HCT116 (cell line): Measurements from ENCODE around the gene TPGS1. TPM values are rescaled to one million over a fixed set of nuclear protein-coding genes. Genes with fewer than 3 reads are reported as not detected.

Experiments used
- ATAC-seq: fragments of 200-7000 bp; cut with Tn5 transposase; 2 replicates; pipeline ENCODE4 v1.9.1; 2020; ENCODE audit warnings: mild to moderate bottlenecking, moderate library complexity
- BruUV-seq: library from RNA; stranded (reverse); fragments of 400-500 nt; replicated peaks from 2 replicates; lab custom pipeline; 2021; lab: Mats Ljungman, UMichigan
- CTCF ChIA-PET: fragments of 300-600 bp; sonication (Branson Sonifier 250); formaldehyde crosslinking; loops from one replicate; lab custom pipeline; 2021; ENCODE audit warnings: antibody characterized with exemption; lab: Charles Lee
- POLR2A ChIA-PET: fragments of 300-600, 350-600 bp; sonication (Branson Sonifier 250); formaldehyde crosslinking; loops from one replicate; lab custom pipeline; 2021; ENCODE audit warnings: antibody characterized with exemption; lab: Charles Lee
- RAD21 ChIA-PET, 2 experiments: fragments of 300-600 bp; sonication (Branson Sonifier 250); formaldehyde crosslinking; loops; one replicate each; lab custom pipeline; 2023; ENCODE audit warnings: low total read pairs in 2 of 2; ENCODE audit not compliant: uncharacterized antibody in 2 of 2, unreplicated experiment in 2 of 2, low non-redundant PET in 1 of 2; lab: Charles Lee
- DNase-seq: peaks from one replicate; pipeline ENCODE4 v3.0.0-alpha.2; 2010; ENCODE audit warnings: low read depth, low spot score
- H2AFZ ChIP-seq: fragments of 200-600 bp; shearing (Covaris generic), sonication (generic); 2 replicates; pipeline ENCODE4 v1.6.1; 2017; ENCODE audit warnings: low read depth, mixed run types, mixed read lengths, antibody characterized with exemption, low read length; ENCODE audit not compliant: poor library complexity, severe bottlenecking
- H3K27ac ChIP-seq: 2 replicates; pipeline ENCODE4 v1.5.1; 2012; ENCODE audit warnings: low read depth, low read length
- H3K27me3 ChIP-seq: fragments of 200-600 bp; sonication (generic); 2 replicates; pipeline ENCODE4 v1.6.1; 2016; ENCODE audit warnings: mixed run types, low read length, mixed read lengths; ENCODE audit not compliant: insufficient read depth
- H3K36me3 ChIP-seq, 2 experiments: fragments of 200-500 bp in 1 of 2; fragments of 200-600 bp in 1 of 2; sonication (Bioruptor generic) in 1 of 2; sonication (generic) in 1 of 2; 2 replicates each; pipeline versions ENCODE4 v1.5.1 to v1.6.1; 2014 to 2016; ENCODE audit warnings: low read length in 2 of 2, inconsistent platforms in 1 of 2, mixed read lengths in 1 of 2, mixed run types in 1 of 2; ENCODE audit not compliant: insufficient read depth in 2 of 2, control insufficient read depth in 1 of 2
- H3K4me1 ChIP-seq, 2 experiments: fragments of 200-600 bp in 1 of 2; sonication (generic) in 1 of 2; 2 replicates each; pipeline versions ENCODE4 v1.5.1 to v1.6.1; 2012 to 2017; ENCODE audit warnings: low read length in 2 of 2, inconsistent platforms in 1 of 2, mild to moderate bottlenecking in 1 of 2, mixed read lengths in 1 of 2, mixed run types in 1 of 2, moderate library complexity in 1 of 2; ENCODE audit not compliant: insufficient read depth in 2 of 2, control insufficient read depth in 1 of 2
- H3K4me2 ChIP-seq: fragments of 200-600 bp; sonication (generic); 2 replicates; pipeline ENCODE4 v1.6.1; 2017; ENCODE audit warnings: mixed run types, low read length, mixed read lengths
- H3K4me3 ChIP-seq, 2 experiments: fragments of 200-600 bp in 1 of 2; sonication (generic) in 1 of 2; replicated peaks in 1 of 2; 2 replicates each; pipeline ENCODE4 v1.5.1; 2011 to 2016; ENCODE audit warnings: low read length in 2 of 2, control low read depth in 1 of 2, low read depth in 1 of 2, mild to moderate bottlenecking in 1 of 2, mixed read lengths in 1 of 2, mixed run types in 1 of 2
- H3K79me2 ChIP-seq: fragments of 200-600 bp; sonication (generic); 2 replicates; pipeline ENCODE4 v1.6.1; 2017; ENCODE audit warnings: mild to moderate bottlenecking, mixed run types, low read length, moderate library complexity, mixed read lengths; ENCODE audit not compliant: insufficient read depth
- H3K9ac ChIP-seq: fragments of 200-600 bp; sonication (generic); 2 replicates; pipeline ENCODE4 v1.6.1; 2016; ENCODE audit warnings: low read length, mixed read lengths
- H3K9me2 ChIP-seq: fragments of 200-600 bp; sonication (generic), shearing (Covaris generic); 2 replicates; pipeline ENCODE4 v1.6.1; 2017; ENCODE audit warnings: mixed run types, mild to moderate bottlenecking, moderate library complexity; ENCODE audit not compliant: insufficient read depth
- H3K9me3 ChIP-seq, 2 experiments: fragments of 200-500 bp in 1 of 2; fragments of 200-600 bp in 1 of 2; sonication (Bioruptor generic) in 1 of 2; sonication (generic) in 1 of 2; 2 replicates each; pipeline ENCODE4 v1.6.1; 2014 to 2017; ENCODE audit warnings: low read length in 2 of 2, mixed read lengths in 2 of 2, inconsistent platforms in 1 of 2, low read depth in 1 of 2, mild to moderate bottlenecking in 1 of 2, mixed run types in 1 of 2, moderate library complexity in 1 of 2; ENCODE audit not compliant: control insufficient read depth in 1 of 2, insufficient read depth in 1 of 2
- H4K20me1 ChIP-seq: fragments of 200-600 bp; sonication (generic), shearing (Covaris generic); 2 replicates; pipeline ENCODE4 v1.6.1; 2017; ENCODE audit warnings: mixed run types, mild to moderate bottlenecking, moderate library complexity; ENCODE audit not compliant: insufficient read depth
- CBX3 ChIP-seq: IDR thresholded peaks from 2 replicates; pipeline ENCODE4 v1.6.1; 2012; ENCODE audit warnings: low read depth
- EGR1 ChIP-seq: IDR thresholded peaks from 2 replicates; pipeline ENCODE4 v1.6.1; 2012; ENCODE audit warnings: low read depth
- ELF1 ChIP-seq: IDR thresholded peaks from 2 replicates; pipeline ENCODE4 v1.6.1; 2012; ENCODE audit warnings: low read depth, borderline replicate concordance
- EZH2 ChIP-seq: fragments of 200-600 bp; sonication (generic); IDR thresholded peaks from 2 replicates; pipeline ENCODE4 v1.6.1; 2017; ENCODE audit warnings: antibody characterized with exemption, mixed run types
- FOSL1 ChIP-seq: IDR thresholded peaks from 2 replicates; pipeline ENCODE4 v1.6.1; 2012; ENCODE audit warnings: low read depth
- POLR2AphosphoS5 ChIP-seq: IDR thresholded peaks from 2 replicates; pipeline ENCODE4 v1.6.1; 2011; ENCODE audit warnings: mild to moderate bottlenecking, low read depth, low read length, moderate library complexity
- RAD21 ChIP-seq: IDR thresholded peaks from 2 replicates; pipeline ENCODE4 v1.6.1; 2012; ENCODE audit warnings: low read depth, mild to moderate bottlenecking
- SIN3A ChIP-seq: IDR thresholded peaks from 2 replicates; pipeline ENCODE4 v1.6.1; 2012; ENCODE audit warnings: low read depth
- SP1 ChIP-seq: IDR thresholded peaks from 2 replicates; pipeline ENCODE4 v1.6.1; 2012; ENCODE audit warnings: low read depth
- SRF ChIP-seq: IDR thresholded peaks from 2 replicates; pipeline ENCODE4 v1.6.1; 2012; ENCODE audit warnings: low read depth
- ZFX ChIP-seq: fragments of 450-650 bp; IDR thresholded peaks from 2 replicates; pipeline ENCODE4 v1.6.1; 2017
- ZNF274 ChIP-seq: fragments of 200-500 bp; sonication (Bioruptor generic); IDR thresholded peaks from 2 replicates; pipeline ENCODE4 v1.6.1; 2014; ENCODE audit warnings: mild to moderate bottlenecking, low read depth, low read length, inconsistent platforms
- intact Hi-C: fragments of 100-400 bp; cut with micrococcal nuclease; formaldehyde crosslinking; loops from 2 replicates; pipeline ENCODE4 v1.10.0; 2022
- total RNA-seq: library from RNA; stranded (reverse); gene quantifications from one replicate; pipeline ENCODE4 v1.2.1, GENCODE V29; 2021; ENCODE audit not compliant: unreplicated experiment
- TF ChIP-seq, protein P1 (sequence below): IDR thresholded peaks from 2 replicates; pipeline ENCODE4 v1.6.1; 2012
- TF ChIP-seq, protein P2 (sequence below): IDR thresholded peaks from 2 replicates; pipeline ENCODE4 v1.6.1; 2011; ENCODE audit warnings: mild to moderate bottlenecking, low read length, moderate library complexity; ENCODE audit not compliant: insufficient replicate concordance; ENCODE audit errors: extremely low read depth
- TF ChIP-seq, protein P3 (sequence below): IDR thresholded peaks from 2 replicates; pipeline ENCODE4 v1.6.1; 2012; ENCODE audit warnings: low read depth
- TF ChIP-seq, protein P4 (sequence below), 3 experiments: fragments of 200-600 bp in 1 of 3; sonication (generic) in 1 of 3; IDR thresholded peaks in 2 of 3; conservative IDR thresholded peaks in 1 of 3; 2 replicates each; pipeline ENCODE4 v1.5.1; 2012 to 2017; ENCODE audit warnings: low read depth in 2 of 3, low read length in 2 of 3, antibody characterized with exemption in 1 of 3, borderline replicate concordance in 1 of 3, control low read depth in 1 of 3, mild to moderate bottlenecking in 1 of 3, mixed read lengths in 1 of 3, mixed run types in 1 of 3, moderate library complexity in 1 of 3; ENCODE audit not compliant: insufficient read depth in 1 of 3

TPGS1 gene
- total RNA-seq, 1 experiment from 2014 or later: 19.1 TPM

DNA sequence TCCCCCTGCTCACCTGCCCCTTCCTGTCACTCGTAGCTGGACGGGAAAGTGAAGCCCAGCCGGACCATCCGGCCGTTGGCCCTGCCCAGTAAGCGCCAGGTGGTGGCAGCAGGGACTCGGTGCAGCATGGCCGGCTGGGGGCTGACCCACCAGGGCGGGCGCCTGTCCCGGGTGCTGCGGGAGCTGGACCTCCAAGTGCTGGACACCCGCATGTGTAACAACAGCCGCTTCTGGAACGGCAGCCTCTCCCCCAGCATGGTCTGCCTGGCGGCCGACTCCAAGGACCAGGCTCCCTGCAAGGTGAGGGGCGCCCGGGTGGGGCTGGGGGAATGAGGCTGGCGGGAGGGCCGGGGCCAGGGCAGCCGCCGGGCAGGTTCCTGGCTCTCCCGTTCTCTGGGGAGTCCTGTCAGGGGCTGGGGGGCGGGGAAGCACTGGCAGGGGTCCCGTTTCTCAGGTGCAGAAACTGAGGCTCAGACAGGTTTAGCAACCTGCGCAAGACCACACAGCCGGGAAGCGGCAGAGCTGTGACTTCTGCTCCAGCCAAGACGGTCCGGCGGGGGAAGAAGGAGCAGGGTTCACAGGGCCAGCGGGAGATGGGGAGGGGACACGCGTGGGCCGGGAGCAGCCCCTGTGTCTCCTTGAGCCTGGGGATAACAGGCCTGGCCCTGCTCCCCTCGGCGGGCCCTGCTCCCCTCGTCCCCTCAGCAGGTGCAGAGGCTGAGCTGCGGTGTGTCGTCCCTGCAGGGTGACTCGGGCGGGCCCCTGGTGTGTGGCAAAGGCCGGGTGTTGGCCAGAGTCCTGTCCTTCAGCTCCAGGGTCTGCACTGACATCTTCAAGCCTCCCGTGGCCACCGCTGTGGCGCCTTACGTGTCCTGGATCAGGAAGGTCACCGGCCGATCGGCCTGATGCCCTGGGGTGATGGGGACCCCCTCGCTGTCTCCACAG, 41.9 kb downstream of the TPGS1 start:
- CTCF ChIA-PET: no interaction called here
- H3K4me3 ChIP-seq: no peak overlapping the region

More for the DNA sequence above, 41.9 kb downstream of the TPGS1 start:
- ATAC-seq (no peak), DNase-seq (no peak)
- Histone ChIP-seq H3K4me1 (peaks cover 0 to 10% of the 10 kb centered on the region in 2 experiments; a peak in 1 of 4 replicates), H2AFZ (no peak overlapping the region), H3K79me2 (no peaks in the 10 kb centered on the region), H4K20me1 (no peaks in the 10 kb centered on the region), H3K27me3 (no peaks in the 10 kb centered on the region), H3K9ac (no peak overlapping the region), H3K9me3 (no peaks in the 10 kb centered on the region), H3K4me2 (no peak overlapping the region), H3K27ac (no peak overlapping the region), H3K9me2 (no peaks in the 10 kb centered on the region), H3K36me3 (no peaks in the 10 kb centered on the region)
- no peak for TF ChIP-seq SRF
- no peak for TF ChIP-seq ZNF274
- TF ChIP-seq SIN3A: no peak
- TF ChIP-seq, protein P1, sequence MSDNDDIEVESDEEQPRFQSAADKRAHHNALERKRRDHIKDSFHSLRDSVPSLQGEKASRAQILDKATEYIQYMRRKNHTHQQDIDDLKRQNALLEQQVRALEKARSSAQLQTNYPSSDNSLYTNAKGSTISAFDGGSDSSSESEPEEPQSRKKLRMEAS: no peak
- TF ChIP-seq FOSL1: no peak
- TF ChIP-seq EZH2: no peak
- TF ChIP-seq, protein P2, sequence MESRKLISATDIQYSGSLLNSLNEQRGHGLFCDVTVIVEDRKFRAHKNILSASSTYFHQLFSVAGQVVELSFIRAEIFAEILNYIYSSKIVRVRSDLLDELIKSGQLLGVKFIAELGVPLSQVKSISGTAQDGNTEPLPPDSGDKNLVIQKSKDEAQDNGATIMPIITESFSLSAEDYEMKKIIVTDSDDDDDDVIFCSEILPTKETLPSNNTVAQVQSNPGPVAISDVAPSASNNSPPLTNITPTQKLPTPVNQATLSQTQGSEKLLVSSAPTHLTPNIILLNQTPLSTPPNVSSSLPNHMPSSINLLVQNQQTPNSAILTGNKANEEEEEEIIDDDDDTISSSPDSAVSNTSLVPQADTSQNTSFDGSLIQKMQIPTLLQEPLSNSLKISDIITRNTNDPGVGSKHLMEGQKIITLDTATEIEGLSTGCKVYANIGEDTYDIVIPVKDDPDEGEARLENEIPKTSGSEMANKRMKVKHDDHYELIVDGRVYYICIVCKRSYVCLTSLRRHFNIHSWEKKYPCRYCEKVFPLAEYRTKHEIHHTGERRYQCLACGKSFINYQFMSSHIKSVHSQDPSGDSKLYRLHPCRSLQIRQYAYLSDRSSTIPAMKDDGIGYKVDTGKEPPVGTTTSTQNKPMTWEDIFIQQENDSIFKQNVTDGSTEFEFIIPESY: no peak
- no peak for TF ChIP-seq POLR2AphosphoS5
- TF ChIP-seq, protein P3, sequence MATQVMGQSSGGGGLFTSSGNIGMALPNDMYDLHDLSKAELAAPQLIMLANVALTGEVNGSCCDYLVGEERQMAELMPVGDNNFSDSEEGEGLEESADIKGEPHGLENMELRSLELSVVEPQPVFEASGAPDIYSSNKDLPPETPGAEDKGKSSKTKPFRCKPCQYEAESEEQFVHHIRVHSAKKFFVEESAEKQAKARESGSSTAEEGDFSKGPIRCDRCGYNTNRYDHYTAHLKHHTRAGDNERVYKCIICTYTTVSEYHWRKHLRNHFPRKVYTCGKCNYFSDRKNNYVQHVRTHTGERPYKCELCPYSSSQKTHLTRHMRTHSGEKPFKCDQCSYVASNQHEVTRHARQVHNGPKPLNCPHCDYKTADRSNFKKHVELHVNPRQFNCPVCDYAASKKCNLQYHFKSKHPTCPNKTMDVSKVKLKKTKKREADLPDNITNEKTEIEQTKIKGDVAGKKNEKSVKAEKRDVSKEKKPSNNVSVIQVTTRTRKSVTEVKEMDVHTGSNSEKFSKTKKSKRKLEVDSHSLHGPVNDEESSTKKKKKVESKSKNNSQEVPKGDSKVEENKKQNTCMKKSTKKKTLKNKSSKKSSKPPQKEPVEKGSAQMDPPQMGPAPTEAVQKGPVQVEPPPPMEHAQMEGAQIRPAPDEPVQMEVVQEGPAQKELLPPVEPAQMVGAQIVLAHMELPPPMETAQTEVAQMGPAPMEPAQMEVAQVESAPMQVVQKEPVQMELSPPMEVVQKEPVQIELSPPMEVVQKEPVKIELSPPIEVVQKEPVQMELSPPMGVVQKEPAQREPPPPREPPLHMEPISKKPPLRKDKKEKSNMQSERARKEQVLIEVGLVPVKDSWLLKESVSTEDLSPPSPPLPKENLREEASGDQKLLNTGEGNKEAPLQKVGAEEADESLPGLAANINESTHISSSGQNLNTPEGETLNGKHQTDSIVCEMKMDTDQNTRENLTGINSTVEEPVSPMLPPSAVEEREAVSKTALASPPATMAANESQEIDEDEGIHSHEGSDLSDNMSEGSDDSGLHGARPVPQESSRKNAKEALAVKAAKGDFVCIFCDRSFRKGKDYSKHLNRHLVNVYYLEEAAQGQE: no peak
- TF ChIP-seq CBX3: no peak
- TF ChIP-seq, protein P4, sequence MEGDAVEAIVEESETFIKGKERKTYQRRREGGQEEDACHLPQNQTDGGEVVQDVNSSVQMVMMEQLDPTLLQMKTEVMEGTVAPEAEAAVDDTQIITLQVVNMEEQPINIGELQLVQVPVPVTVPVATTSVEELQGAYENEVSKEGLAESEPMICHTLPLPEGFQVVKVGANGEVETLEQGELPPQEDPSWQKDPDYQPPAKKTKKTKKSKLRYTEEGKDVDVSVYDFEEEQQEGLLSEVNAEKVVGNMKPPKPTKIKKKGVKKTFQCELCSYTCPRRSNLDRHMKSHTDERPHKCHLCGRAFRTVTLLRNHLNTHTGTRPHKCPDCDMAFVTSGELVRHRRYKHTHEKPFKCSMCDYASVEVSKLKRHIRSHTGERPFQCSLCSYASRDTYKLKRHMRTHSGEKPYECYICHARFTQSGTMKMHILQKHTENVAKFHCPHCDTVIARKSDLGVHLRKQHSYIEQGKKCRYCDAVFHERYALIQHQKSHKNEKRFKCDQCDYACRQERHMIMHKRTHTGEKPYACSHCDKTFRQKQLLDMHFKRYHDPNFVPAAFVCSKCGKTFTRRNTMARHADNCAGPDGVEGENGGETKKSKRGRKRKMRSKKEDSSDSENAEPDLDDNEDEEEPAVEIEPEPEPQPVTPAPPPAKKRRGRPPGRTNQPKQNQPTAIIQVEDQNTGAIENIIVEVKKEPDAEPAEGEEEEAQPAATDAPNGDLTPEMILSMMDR (IDR thresholded peaks at IDR 0.05 in 2 of 3, conservative IDR thresholded peaks at IDR 0.05 in 1 of 3; ENCODE audit: borderline replicate concordance in 1 of 3, insufficient read depth in 1 of 3, low read depth in 2 of 3, low read length in 2 of 3): no peak
- no peak for TF ChIP-seq ELF1
- no peak for TF ChIP-seq RAD21
- no peak for TF ChIP-seq SP1
- TF ChIP-seq EGR1: no peak
- TF ChIP-seq ZFX: no peak
- BruUV-seq: no TSS peak
- ChIA-PET RAD21 (interaction anchor here in 1 of 2 experiments (0.6 kb wide), 1 partner anchor 30 kb away, joined by 5 read pairs; no protein-coding TSS in a partner anchor), POLR2A (no interaction called here)
- intact Hi-C loops: no loop called here
